Stimulated activated naive CD8-positive, alpha-beta T cell treated with anti-CD3 and anti-CD28 coated beads, Interleukin-15, Interleukin-2, amounts not matched to agents 100 ng/mL and 50 ng/mL, for 24 hours (primary cell): ENCODE results near the gene GJA3.

ENCODE experiments used
- H3K27ac Mint-ChIP-seq: one replicate; pipeline ENCODE4 v1.8.0; 2021; ENCODE audit warnings: mild to moderate bottlenecking, mixed read lengths
- H3K27me3 Mint-ChIP-seq: one replicate; pipeline ENCODE4 v1.8.0; 2021; ENCODE audit warnings: mixed read lengths
- H3K36me3 Mint-ChIP-seq: one replicate; pipeline ENCODE4 v1.8.0; 2021; ENCODE audit warnings: low read depth, mixed read lengths
- H3K4me1 Mint-ChIP-seq: one replicate; pipeline ENCODE4 v1.8.0; 2021; ENCODE audit warnings: low read depth, mixed read lengths
- H3K4me3 Mint-ChIP-seq: one replicate; pipeline ENCODE4 v1.8.0; 2021; ENCODE audit warnings: mild to moderate bottlenecking, mixed read lengths
- H3K9me3 Mint-ChIP-seq: one replicate; pipeline ENCODE4 v1.8.0; 2021; ENCODE audit warnings: mixed read lengths

The GJA3 gene

GRCh38 chr13:20190481-20191310 is 29.8 kb upstream of the GJA3 start:
- H3K4me3 Mint-ChIP-seq, result no peak overlapping the region
- peaks cover 27% of the 10 kb centered on the region for H3K4me1 Mint-ChIP-seq
- H3K27ac Mint-ChIP-seq, result no peak overlapping the region
- H3K36me3 Mint-ChIP-seq, result no peaks in the 10 kb centered on the region
- H3K9me3 Mint-ChIP-seq, result no peaks in the 10 kb centered on the region
- H3K27me3 Mint-ChIP-seq, result peaks cover 44% of the 10 kb centered on the region

- H3K27ac Mint-ChIP-seq, result no peak overlapping the region
- H3K27me3 Mint-ChIP-seq, result peaks cover 38% of the 10 kb centered on the region
- peaks cover 27% of the 10 kb centered on the region for H3K4me1 Mint-ChIP-seq
- no peaks in the 10 kb centered on the region for H3K9me3 Mint-ChIP-seq
- no peak overlapping the region for H3K4me3 Mint-ChIP-seq
- H3K36me3 Mint-ChIP-seq, result no peaks in the 10 kb centered on the region
Measured at GRCh38 chr13:20190076-20190475, 29.2 kb upstream of the GJA3 start.

GRCh38 chr13:20188667-20189553 is 28.1 kb upstream of the GJA3 start:
- Mint-ChIP-seq H3K36me3 (no peaks in the 10 kb centered on the region), H3K27ac (no peak overlapping the region), H3K9me3 (no peaks in the 10 kb centered on the region), H3K4me1 (peaks cover 16% of the 10 kb centered on the region), H3K4me3 (no peak overlapping the region), H3K27me3 (peaks cover 26% of the 10 kb centered on the region)

GRCh38 chr13:20186771-20187170 is 25.9 kb upstream of the GJA3 start:
- H3K36me3 Mint-ChIP-seq, result no peaks in the 10 kb centered on the region
- no peaks in the 10 kb centered on the region for H3K9me3 Mint-ChIP-seq
- no peak overlapping the region for H3K4me3 Mint-ChIP-seq
- peaks cover 4% of the 10 kb centered on the region for H3K4me1 Mint-ChIP-seq
- H3K27me3 Mint-ChIP-seq, result peaks cover 25% of the 10 kb centered on the region
- no peak overlapping the region for H3K27ac Mint-ChIP-seq

- H3K4me3 Mint-ChIP-seq, result no peak overlapping the region
- H3K27ac Mint-ChIP-seq, result no peak overlapping the region
- H3K4me1 Mint-ChIP-seq, result no peaks in the 10 kb centered on the region
- no peaks in the 10 kb centered on the region for H3K9me3 Mint-ChIP-seq
- H3K36me3 Mint-ChIP-seq, result no peaks in the 10 kb centered on the region
- H3K27me3 Mint-ChIP-seq, result peaks cover 24% of the 10 kb centered on the region
Measured at GRCh38 chr13:20185366-20186056, 24.7 kb upstream of the GJA3 start.

- Mint-ChIP-seq H3K27me3 (peaks cover 41% of the 10 kb centered on the region), H3K9me3 (no peaks in the 10 kb centered on the region), H3K4me3 (no peak overlapping the region), H3K4me1 (no peaks in the 10 kb centered on the region), H3K27ac (no peak overlapping the region), H3K36me3 (no peaks in the 10 kb centered on the region)
Measured at GRCh38 chr13:20182231-20182846, 21.5 kb upstream of the GJA3 start.

- Mint-ChIP-seq H3K4me3 (no peak overlapping the region), H3K4me1 (no peaks in the 10 kb centered on the region), H3K36me3 (no peaks in the 10 kb centered on the region), H3K27ac (no peak overlapping the region), H3K27me3 (peaks cover 50% of the 10 kb centered on the region), H3K9me3 (no peaks in the 10 kb centered on the region)
Measured at GRCh38 chr13:20181188-20181587, 20.3 kb upstream of the GJA3 start.

DNA sequence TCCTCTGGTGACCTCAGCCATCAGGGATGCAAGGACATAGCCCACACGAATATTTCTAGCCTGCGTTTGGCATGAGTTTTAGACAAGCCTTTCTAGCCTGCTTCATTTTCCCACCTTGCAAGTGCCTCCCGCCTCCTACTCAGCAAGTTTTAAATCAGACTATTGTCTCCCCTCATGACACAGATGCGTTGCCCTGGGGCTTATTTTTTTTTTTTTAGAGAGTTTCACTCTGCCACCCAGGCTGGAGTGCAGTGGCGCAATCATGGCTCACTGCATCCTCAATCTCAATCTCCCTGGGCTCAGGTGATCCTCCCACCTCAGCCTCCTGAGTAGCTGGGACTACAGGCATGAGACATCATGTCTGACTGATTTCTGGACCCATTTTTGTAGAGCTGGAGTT is 17.3 kb upstream of the GJA3 start:
- peaks cover 24% of the 10 kb centered on the region for H3K4me1 Mint-ChIP-seq
- no peak overlapping the region for H3K27ac Mint-ChIP-seq
- H3K9me3 Mint-ChIP-seq, result no peaks in the 10 kb centered on the region
- no peak overlapping the region for H3K4me3 Mint-ChIP-seq
- peaks cover 76% of the 10 kb centered on the region for H3K27me3 Mint-ChIP-seq
- H3K36me3 Mint-ChIP-seq, result no peaks in the 10 kb centered on the region

- H3K9me3 Mint-ChIP-seq, result no peaks in the 10 kb centered on the region
- no peak overlapping the region for H3K27ac Mint-ChIP-seq
- peaks cover 81% of the 10 kb centered on the region for H3K27me3 Mint-ChIP-seq
- no peaks in the 10 kb centered on the region for H3K36me3 Mint-ChIP-seq
- no peak overlapping the region for H3K4me3 Mint-ChIP-seq
- H3K4me1 Mint-ChIP-seq, result peaks cover 31% of the 10 kb centered on the region
Measured at GRCh38 chr13:20177049-20177831, 16.4 kb upstream of the GJA3 start.

GRCh38 chr13:20175907-20176652 is 15.2 kb upstream of the GJA3 start:
- Mint-ChIP-seq H3K27me3 (peaks cover 84% of the 10 kb centered on the region), H3K4me3 (no peak overlapping the region), H3K36me3 (no peaks in the 10 kb centered on the region), H3K9me3 (no peaks in the 10 kb centered on the region), H3K27ac (no peak overlapping the region), H3K4me1 (peaks cover 31% of the 10 kb centered on the region)

DNA sequence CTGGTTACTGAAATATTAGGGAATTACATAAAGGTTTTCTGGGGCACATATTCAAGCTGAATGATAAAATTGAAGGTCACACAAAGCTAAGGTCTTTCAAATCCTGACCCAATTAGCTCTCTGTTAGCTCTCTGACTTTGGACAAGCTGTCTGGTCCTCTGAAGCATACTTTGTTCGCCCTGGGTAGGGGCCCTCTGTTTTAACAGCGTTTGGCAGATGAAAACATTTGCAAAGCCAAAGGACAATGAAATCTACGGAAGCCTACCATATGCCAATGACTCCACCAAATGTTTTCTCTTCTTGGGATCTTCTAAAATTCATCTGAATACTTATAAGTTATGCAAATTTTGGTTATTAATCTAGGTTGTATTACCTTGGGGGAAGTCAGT is 14.5 kb upstream of the GJA3 start:
- H3K9me3 Mint-ChIP-seq, result no peaks in the 10 kb centered on the region
- H3K4me3 Mint-ChIP-seq, result no peak overlapping the region

GRCh38 chr13:20174656-20175405 is 14.0 kb upstream of the GJA3 start:
- Mint-ChIP-seq H3K4me3 (peak overlapping the region; percentile 17), H3K9me3 (no peaks in the 10 kb centered on the region), H3K36me3 (no peaks in the 10 kb centered on the region), H3K27me3 (peaks cover 84% of the 10 kb centered on the region), H3K4me1 (peaks cover 31% of the 10 kb centered on the region), H3K27ac (peak overlapping the region; percentile 40)

More for the DNA sequence above, 14.5 kb upstream of the GJA3 start:
- H3K36me3 Mint-ChIP-seq, result no peaks in the 10 kb centered on the region
- H3K27ac Mint-ChIP-seq, result no peak overlapping the region
- H3K27me3 Mint-ChIP-seq, result peaks cover 84% of the 10 kb centered on the region
- peaks cover 31% of the 10 kb centered on the region for H3K4me1 Mint-ChIP-seq
